NCI-H187 treated with DMSO at 0.1 percent for 48 hours (cell line): Measurements from ENCODE around the gene NAV2.

Experiments
- DNase-seq: peaks from one replicate; lab custom pipeline; 2025; lab: John Stamatoyannopoulos, UW

Gene NAV2

GRCh38 chr11:20161230-20161918 lies 448.7 kb downstream of the NAV2 start:
- DNase-seq, result no peak

- no peak for DNase-seq
These were observed 449.5 kb downstream of the NAV2 start for GRCh38 chr11:20161923-20162744.

GRCh38 chr11:20162824-20163782 lies 450.5 kb downstream of the NAV2 start:
- DNase-seq, result no peak

GRCh38 chr11:20163783-20164481 lies 451.3 kb downstream of the NAV2 start:
- DNase-seq, result no peak
